Osteocyte (in vitro differentiated cells): ENCODE measurements around the gene SPATA31D4. TPM values are rescaled to one million over a fixed set of nuclear protein-coding genes. Genes with fewer than 3 reads are reported as not detected.

Experiments used
- DNase-seq: peaks from one replicate; pipeline ENCODE4 v3.0.0; 2021; ENCODE audit warnings: mixed read lengths; ENCODE audit not compliant: unreplicated experiment; ENCODE audit errors: extremely low spot score
- H3K27ac Mint-ChIP-seq: one replicate; pipeline ENCODE4 v1.8.0; 2021; ENCODE audit warnings: mild to moderate bottlenecking, mixed read lengths; ENCODE audit not compliant: unreplicated experiment
- H3K27me3 Mint-ChIP-seq: one replicate; pipeline ENCODE4 v1.8.0; 2021; ENCODE audit warnings: mixed read lengths; ENCODE audit not compliant: unreplicated experiment
- H3K36me3 Mint-ChIP-seq: one replicate; pipeline ENCODE4 v1.8.0; 2021; ENCODE audit warnings: mixed read lengths; ENCODE audit not compliant: unreplicated experiment
- H3K4me1 Mint-ChIP-seq: one replicate; pipeline ENCODE4 v1.8.0; 2021; ENCODE audit warnings: mixed read lengths; ENCODE audit not compliant: unreplicated experiment
- H3K4me3 Mint-ChIP-seq: one replicate; pipeline ENCODE4 v1.8.0; 2021; ENCODE audit warnings: mild to moderate bottlenecking, moderate library complexity, mixed read lengths; ENCODE audit not compliant: unreplicated experiment
- H3K9me3 Mint-ChIP-seq: one replicate; pipeline ENCODE4 v1.8.0; 2021; ENCODE audit warnings: mixed read lengths; ENCODE audit not compliant: unreplicated experiment
- total RNA-seq: library from RNA; stranded (reverse); gene quantifications from 2 replicates; pipeline ENCODE4 v1.2.1, GENCODE V29; 2021
- TF ChIP-seq, protein P1 (sequence below): fragments of 200-600 bp; sonication (generic); IDR thresholded peaks from 2 replicates; pipeline ENCODE4 v1.5.0; 2021; ENCODE audit warnings: antibody characterized with exemption, mild to moderate bottlenecking, moderate library complexity

SPATA31D4 gene
- total RNA-seq, 1 donor from 2014 or later, result not detected

GRCh38 chr9:81980568-81980967, 52.3 kb downstream of the SPATA31D4 start:
- Mint-ChIP-seq H3K36me3 (no peaks in the 10 kb centered on the region), H3K9me3 (no peaks in the 10 kb centered on the region), H3K27ac (no peak overlapping the region), H3K4me1 (no peaks in the 10 kb centered on the region), H3K4me3 (no peak overlapping the region), H3K27me3 (peaks cover 6% of the 10 kb centered on the region)
- no peak for DNase-seq
- TF ChIP-seq, protein P1, sequence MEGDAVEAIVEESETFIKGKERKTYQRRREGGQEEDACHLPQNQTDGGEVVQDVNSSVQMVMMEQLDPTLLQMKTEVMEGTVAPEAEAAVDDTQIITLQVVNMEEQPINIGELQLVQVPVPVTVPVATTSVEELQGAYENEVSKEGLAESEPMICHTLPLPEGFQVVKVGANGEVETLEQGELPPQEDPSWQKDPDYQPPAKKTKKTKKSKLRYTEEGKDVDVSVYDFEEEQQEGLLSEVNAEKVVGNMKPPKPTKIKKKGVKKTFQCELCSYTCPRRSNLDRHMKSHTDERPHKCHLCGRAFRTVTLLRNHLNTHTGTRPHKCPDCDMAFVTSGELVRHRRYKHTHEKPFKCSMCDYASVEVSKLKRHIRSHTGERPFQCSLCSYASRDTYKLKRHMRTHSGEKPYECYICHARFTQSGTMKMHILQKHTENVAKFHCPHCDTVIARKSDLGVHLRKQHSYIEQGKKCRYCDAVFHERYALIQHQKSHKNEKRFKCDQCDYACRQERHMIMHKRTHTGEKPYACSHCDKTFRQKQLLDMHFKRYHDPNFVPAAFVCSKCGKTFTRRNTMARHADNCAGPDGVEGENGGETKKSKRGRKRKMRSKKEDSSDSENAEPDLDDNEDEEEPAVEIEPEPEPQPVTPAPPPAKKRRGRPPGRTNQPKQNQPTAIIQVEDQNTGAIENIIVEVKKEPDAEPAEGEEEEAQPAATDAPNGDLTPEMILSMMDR, result no peak

DNA sequence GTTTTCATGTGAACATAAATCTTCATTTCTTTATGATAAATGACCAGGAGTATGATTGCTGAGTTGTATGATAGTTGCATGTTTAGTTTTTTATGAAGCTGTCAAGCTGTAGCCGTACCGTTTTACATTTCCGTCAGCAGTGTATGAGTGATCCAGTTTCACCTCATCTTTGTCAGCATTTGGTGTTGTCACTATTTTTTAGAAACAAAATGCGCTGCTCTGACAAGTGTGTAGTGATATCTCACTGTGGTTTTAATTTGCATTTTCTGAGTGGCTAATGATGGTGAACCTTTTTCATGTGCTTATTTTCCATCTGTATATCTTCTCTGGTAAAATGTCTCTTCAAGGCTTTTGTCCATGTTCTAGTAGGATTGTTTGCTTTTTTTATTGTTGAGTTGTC, 53.7 kb downstream of the SPATA31D4 start:
- H3K4me3 Mint-ChIP-seq, result no peak overlapping the region
- no peaks in the 10 kb centered on the region for H3K4me1 Mint-ChIP-seq
- H3K27ac Mint-ChIP-seq, result no peak overlapping the region
- H3K27me3 Mint-ChIP-seq, result peaks cover 6% of the 10 kb centered on the region
- no peaks in the 10 kb centered on the region for H3K36me3 Mint-ChIP-seq
- TF ChIP-seq, protein P1, result no peak
- no peaks in the 10 kb centered on the region for H3K9me3 Mint-ChIP-seq
- DNase-seq, result no peak

Other genes starting within 250 kb of the SPATA31D4 start
- 60.6 and 61.3 TPM in 2 replicates for gene TLE1, start 238.9 kb upstream of the SPATA31D4 start, total RNA-seq
- gene SPATA31D3, start 15.1 kb downstream of the SPATA31D4 start, total RNA-seq, result not detected in 2 replicates
- gene SPATA31D1, start 60.3 kb downstream of the SPATA31D4 start, total RNA-seq, result not detected in 2 replicates